ENCODE results near the gene RBMS3.

DNA sequence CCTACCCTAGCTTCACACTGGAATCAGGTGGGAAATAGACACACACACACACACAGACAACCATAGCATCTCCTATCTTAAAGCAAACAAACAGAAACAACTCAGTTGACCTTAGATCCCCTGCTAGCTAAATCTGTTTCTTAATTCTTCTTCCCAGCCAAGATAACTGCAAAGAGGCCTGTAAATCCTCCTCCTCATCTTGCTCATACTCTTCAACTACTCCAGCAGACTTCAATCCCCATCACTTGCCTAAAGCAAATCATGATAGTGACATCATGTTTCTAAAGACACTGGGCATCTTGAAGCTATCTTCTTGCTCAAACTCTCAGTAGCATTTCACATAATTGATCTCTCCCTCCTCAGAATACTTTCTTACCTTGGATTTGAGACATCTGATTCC lies 303.0 kb downstream of the RBMS3 start:
- TF ChIP-seq, protein P1, sequence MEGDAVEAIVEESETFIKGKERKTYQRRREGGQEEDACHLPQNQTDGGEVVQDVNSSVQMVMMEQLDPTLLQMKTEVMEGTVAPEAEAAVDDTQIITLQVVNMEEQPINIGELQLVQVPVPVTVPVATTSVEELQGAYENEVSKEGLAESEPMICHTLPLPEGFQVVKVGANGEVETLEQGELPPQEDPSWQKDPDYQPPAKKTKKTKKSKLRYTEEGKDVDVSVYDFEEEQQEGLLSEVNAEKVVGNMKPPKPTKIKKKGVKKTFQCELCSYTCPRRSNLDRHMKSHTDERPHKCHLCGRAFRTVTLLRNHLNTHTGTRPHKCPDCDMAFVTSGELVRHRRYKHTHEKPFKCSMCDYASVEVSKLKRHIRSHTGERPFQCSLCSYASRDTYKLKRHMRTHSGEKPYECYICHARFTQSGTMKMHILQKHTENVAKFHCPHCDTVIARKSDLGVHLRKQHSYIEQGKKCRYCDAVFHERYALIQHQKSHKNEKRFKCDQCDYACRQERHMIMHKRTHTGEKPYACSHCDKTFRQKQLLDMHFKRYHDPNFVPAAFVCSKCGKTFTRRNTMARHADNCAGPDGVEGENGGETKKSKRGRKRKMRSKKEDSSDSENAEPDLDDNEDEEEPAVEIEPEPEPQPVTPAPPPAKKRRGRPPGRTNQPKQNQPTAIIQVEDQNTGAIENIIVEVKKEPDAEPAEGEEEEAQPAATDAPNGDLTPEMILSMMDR (IDR thresholded peaks at IDR 0.05), result no peak
- TF ChIP-seq POLR2A (IDR thresholded peaks at IDR 0.05), result no peak
